Glomerular visceral epithelial cell (primary cell): ENCODE data around the gene TMA7.
A peak's percentile ranks its signal among the peaks of the same experiment; 100 is the strongest.
"Not testable (repeated sequence)": the region's sequence is repeated elsewhere in the genome, so short reads cannot be mapped to it uniquely, and the experiment has no call there.

ENCODE experiments used
- DNase-seq: peaks from one replicate; pipeline ENCODE4 v3.0.0-alpha.2; 2016; ENCODE audit errors: extremely low spot score

The TMA7 gene

GRCh38 chr3:48435774-48436476 is 4.1 kb upstream of the TMA7 start:
- peak; percentile 82 for DNase-seq

GRCh38 chr3:48436477-48436787 is 3.6 kb upstream of the TMA7 start:
- no peak for DNase-seq

- no peak for DNase-seq
Measured at GRCh38 chr3:48436855-48437254, 3.2 kb upstream of the TMA7 start.

GRCh38 chr3:48437812-48438211 is 2.2 kb upstream of the TMA7 start:
- no peak for DNase-seq

- DNase-seq: no peak
Measured at GRCh38 chr3:48440590-48440958, 517 bp downstream of the TMA7 start.

DNA sequence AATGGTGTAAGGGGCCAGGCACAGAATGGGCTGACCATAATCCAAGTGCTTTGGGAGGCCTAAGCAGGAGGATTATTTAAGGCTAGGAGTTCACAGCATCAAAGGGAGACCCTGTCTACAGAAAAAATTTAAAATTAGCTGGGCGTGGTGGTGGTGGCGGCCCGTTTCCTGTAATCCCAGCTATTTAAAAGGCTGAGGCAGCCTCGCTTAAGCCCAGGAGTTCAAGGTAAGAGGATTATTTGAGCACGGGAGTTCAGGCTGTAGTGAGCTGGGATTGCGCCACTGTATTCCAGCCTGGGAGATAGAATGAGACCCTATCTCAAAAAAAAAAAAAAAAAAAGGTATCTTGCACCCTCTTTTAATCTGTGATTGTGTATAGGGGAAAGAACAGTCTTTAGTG is 1.9 kb downstream of the TMA7 start:
- no peak for DNase-seq

DNA sequence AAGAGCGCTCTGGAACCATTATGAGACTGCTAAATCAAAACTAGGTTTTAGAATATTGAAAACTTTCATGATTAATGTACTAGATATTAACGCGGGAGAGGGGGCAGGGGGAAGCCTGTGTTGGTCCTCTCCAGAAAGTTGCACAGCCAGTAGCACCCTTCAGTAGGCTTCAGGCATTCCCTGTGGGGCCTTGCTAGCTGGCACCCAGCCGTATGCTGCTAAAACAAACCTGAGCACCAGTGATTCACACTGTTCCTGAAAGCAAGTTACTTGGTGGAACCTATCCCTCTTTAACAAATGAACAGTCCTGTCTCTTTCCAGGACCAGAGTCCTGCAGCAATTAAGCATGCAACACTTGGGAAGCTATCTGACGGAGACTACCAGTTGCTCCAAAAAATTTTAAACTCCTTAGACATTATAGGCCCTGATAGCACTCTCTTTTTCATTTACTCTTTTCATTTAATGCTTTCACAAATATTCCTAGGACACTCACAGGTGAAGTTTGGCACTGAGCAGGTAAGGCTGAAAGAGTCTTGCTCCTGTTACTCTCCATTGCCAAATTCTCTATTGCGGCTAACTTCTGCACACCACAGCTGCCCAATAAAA is 5.3 kb downstream of the TMA7 start:
- no peak for DNase-seq

DNA sequence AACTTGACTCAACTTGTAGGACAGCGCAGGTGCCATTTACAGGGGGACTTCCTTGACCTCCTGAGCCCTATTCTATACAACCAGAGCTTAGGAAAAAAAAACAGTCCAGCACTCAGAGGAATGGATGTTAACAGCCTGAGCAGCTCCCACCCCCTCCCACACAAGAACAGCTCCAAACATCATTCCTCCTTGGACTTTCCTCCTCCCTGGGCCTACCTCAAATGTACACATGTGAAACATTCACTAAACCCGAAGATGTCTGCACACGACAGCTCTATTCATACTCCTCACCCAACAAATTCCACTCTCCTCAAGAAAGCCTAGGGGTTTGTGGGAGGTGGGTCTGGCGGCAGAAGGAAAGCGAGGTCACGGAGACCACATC is 6.0 kb downstream of the TMA7 start:
- no peak for DNase-seq

DNA sequence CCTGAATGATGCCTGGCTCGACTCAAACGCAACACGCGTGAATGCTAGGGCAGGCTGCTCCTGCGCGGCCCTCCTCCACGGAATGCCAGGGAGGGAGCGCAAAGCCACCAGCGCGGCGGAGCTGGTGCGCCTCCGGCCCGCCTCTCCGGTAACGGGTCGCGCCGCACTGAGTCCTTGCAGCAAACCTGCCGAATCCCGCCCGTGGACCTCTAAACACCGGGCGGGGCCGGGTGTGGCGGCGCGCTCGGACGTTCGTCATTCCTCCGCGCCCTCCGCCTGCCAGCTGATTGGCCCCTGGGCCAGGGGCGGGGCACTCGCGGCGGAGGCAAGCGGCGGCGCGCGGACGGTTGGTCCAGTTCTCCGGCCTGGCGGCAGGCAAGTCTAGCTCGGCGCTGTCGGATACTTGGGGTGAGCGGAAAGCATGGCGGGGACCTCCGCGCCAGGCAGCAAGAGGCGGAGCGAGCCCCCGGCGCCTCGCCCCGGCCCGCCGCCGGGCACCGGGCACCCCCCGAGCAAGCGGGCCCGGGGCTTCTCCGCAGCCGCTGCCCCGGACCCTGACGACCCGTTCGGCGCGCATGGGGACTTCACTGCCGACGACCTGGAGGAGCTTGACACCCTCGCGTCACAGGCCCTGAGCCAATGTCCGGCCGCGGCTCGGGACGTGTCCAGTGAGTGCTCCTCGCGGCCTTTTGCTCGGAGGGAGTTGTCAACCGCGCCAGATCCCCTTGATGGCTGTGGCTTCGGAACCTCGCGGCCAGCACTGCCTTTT is 6.6 kb downstream of the TMA7 start, which contains the start of gene ATRIP:
Gene ATRIP, plus strand, starts transcription at position 313 of the 769 bp plus-strand sequence. Its CDS starts 109 bp downstream, at position 422.
- peak; percentile 87 for DNase-seq

DNA sequence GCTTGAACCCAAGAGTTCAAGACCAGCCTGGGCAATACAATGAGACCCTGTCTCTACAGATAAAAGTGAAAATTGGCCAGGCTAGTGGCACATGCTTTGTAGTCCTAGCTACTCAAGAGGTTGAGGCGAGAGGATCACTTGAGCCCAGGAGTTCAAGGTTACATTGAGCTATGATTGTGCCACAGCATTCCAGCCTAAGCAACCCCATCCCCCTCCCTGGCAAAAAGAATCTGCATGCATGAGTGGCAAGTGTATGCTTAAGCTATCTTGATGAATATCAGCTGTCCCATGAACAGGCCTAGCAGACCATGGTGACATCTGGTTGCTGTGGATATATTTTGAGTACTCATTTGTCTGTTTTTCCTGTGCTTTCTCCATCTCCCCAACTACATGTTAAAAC is 11.2 kb downstream of the TMA7 start:
- no peak for DNase-seq

DNA sequence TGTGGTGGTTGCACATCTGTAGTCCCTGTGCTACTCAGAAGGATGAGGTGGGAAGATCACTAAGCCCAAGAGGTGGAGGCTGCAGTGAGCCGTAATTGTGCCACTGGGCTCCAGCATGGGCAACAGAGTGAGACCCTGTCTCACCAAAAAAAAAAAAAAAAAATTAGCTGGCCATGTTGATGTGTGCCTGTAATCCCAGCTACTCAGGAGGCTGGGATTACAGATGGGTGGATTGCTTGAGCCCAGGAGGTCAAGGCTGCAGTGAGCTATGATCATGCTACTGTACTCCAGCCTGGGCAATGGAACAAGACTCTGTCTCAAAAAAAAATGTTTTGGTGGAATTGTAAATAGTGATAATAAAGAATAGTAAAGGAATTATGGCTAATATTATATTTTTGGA is 16.4 kb downstream of the TMA7 start:
- DNase-seq: no peak

DNA sequence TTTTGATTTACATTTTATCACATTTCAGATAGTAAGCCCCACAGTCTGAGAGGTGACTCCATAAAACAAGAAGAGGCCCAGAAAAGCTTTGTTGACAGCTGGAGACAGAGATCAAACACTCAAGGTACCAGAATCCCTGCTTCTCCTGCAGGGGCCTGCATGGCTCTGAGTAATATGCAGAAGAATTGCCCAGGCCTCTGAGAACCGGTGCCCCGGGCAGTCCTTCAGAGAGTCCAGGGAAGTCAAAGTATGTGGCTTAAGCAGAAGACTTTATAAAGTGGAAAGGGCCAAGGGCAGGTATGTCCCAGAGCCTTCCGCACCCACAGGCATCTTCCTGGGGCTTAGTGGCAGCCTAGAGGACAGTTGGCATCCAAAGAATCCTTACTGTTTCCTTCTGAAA is 19.3 kb downstream of the TMA7 start:
- DNase-seq: no peak

DNA sequence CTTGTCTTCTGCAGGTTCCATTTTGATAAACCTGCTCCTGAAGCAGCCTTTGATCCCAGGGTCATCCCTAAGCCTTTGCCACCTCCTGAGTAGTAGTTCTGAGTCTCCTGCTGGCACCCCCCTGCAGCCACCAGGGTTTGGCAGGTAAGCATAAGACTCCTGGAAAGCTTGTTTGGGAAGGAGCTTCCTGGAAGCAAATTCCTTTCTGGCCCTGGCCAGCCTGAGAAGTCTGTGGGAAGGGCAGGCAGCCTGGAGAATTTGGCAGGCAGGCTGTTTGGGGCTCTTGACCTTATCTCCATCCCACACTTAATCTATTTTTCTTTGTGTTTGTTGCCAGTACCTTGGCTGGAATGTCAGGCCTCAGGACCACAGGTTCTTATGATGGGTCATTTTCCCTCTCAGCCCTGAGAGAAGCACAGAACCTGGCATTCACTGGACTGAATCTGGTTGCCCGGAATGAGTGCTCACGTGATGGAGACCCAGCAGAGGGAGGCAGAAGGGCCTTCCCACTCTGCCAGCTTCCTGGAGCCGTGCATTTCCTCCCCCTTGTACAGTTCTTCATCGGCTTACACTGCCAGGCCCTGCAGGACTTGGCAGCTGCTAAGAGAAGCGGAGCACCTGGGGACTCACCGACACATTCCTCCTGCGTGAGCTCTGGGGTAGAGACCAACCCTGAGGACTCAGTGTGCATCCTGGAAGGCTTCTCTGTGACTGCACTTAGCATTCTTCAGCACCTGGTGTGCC is 19.9 kb downstream of the TMA7 start:
- no peak for DNase-seq

DNA sequence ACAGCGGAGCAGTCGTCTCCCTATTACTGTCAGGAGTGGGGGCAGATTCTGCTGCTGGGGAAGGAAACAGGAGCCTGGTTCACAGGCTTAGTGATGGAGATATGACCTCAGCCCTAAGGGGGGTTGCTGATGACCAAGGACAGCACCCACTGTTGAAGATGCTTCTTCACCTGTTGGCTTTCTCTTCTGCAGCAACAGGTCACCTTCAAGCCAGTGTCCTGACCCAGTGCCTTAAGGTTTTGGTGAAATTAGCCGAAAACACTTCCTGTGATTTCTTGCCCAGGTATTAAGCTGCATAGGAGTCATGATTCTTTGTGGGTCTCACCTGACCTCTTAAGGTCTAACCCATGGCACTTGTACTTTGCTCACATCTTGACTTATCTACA is 20.5 kb downstream of the TMA7 start:
- no peak for DNase-seq

DNA sequence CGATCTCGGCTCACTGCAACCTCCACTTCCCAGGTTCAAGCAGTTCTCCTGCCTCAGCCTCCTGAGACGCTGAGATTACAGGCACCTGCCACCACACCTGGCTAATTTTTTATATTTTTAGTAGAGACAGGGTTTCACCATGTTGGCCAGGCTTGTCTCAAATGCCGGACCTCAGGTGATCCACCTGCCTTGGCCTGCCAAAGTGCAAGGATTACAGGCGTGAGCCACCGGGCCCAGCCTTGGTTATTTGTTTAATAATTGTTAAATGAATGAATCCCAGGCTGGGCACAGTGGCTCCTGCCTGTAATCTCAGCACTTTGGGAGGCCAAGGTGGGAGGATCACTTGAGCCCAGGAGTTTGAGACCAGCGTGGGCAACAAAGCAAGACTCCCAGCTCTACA is 21.7 kb downstream of the TMA7 start:
- not testable (repeated sequence) for DNase-seq

DNA sequence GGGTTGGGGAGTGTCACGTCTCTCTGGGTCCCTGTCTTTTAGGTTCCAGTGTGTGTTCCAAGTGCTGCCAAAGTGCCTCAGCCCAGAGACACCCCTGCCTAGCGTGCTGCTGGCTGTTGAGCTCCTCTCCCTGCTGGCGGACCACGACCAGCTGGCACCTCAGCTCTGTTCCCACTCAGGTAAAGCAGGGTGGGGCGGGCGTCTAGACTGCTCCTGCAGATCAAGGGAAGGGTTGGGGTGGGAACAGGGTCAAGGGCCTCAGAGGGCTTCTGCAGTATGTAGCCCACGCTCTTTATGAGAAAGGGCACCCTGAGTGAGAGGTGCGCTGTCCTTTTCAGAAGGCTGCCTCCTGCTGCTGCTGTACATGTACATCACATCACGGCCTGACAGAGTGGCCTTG is 23.6 kb downstream of the TMA7 start:
- DNase-seq: no peak

DNA sequence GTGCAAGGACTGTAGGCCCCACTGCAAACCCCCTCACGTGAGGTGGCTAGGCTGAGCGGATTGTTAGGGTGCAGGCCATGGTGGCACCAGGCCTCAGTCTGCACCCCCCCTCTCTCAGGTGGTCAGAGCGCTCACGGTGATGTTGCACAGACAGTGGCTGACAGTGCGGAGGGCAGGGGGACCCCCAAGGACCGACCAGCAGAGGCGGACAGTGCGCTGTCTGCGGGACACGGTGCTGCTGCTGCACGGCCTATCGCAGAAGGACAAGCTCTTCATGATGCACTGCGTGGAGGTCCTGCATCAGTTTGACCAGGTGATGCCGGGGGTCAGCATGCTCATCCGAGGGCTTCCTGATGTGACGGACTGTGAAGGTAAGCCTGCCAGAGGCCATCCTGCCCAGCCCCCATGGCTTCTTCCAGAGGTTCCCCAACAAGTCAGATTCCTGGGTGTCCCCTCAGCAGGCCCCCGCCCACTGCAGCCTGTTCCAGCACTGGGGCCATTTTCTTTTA is 24.7 kb downstream of the TMA7 start:
- DNase-seq: no peak

DNA sequence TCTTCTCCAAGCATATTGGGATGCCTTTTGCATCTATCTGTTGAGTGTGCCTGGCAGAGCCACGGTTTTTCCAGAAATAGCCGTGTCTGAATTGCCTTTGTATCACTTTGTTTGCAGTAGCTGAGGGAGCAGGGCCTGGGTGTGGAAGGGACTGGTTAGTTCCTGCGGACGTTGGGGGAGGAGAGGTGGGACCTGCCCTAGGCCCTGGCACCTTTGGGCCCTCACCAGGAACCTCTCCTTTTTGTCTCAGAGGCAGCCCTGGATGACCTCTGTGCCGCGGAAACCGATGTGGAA is 25.1 kb downstream of the TMA7 start:
- no peak for DNase-seq

GRCh38 chr3:48465531-48466378 is 25.7 kb downstream of the TMA7 start:
- DNase-seq: peak; percentile 99

DNA sequence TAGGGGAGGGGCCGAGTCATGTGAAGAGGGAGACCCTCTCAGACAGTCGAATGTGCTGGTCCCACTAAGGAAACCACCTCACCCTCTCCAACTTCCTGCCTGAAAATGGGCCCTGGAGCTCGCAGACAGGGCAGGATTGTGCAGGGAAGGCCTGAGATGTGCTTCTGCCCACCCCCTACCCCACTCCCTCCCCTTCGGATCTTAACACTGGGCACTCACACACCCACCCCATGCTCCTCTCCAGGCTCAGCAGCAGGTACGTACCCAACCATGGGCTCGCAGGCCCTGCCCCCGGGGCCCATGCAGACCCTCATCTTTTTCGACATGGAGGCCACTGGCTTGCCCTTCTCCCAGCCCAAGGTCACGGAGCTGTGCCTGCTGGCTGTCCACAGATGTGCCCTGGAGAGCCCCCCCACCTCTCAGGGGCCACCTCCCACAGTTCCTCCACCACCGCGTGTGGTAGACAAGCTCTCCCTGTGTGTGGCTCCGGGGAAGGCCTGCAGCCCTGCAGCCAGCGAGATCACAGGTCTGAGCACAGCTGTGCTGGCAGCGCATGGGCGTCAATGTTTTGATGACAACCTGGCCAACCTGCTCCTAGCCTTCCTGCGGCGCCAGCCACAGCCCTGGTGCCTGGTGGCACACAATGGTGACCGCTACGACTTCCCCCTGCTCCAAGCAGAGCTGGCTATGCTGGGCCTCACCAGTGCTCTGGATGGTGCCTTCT is 26.5 kb downstream of the TMA7 start:
- DNase-seq: peak; percentile 25

DNA sequence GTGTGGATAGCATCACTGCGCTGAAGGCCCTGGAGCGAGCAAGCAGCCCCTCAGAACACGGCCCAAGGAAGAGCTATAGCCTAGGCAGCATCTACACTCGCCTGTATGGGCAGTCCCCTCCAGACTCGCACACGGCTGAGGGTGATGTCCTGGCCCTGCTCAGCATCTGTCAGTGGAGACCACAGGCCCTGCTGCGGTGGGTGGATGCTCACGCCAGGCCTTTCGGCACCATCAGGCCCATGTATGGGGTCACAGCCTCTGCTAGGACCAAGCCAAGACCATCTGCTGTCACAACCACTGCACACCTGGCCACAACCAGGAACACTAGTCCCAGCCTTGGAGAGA is 27.0 kb downstream of the TMA7 start:
- no peak for DNase-seq
